Bronchial epithelial cell (primary cell): ENCODE measurements around the gene HOXD10. TPM values are rescaled to one million over a fixed set of nuclear protein-coding genes. Genes with fewer than 3 reads are reported as not detected.

Experiments
- DNase-seq: peaks from one replicate; pipeline ENCODE4 v3.0.0-alpha.2; 2010; ENCODE audit warnings: low read depth
- FAIRE-seq: peaks from 2 replicates; lab custom pipeline; 2011; peaks lifted over from hg19 to GRCh38; lab: Jason Lieb, UNC
- H3K27me3 ChIP-seq: 2 replicates; pipeline ENCODE4 v1.5.1; 2011; ENCODE audit warnings: low read length; ENCODE audit not compliant: control insufficient read depth, insufficient read depth
- H3K36me3 ChIP-seq: 2 replicates; pipeline ENCODE4 v1.5.1; 2011; ENCODE audit warnings: low read length; ENCODE audit not compliant: control insufficient read depth, insufficient read depth
- H3K4me3 ChIP-seq: 2 replicates; pipeline ENCODE4 v1.5.1; 2011; ENCODE audit warnings: mild to moderate bottlenecking, low read depth, low read length, control low read depth
- total RNA-seq: library from RNA; depleted of rRNA; stranded (reverse); fragments of >200 nt; gene quantifications from 2 replicates; pipeline ENCODE4 v1.2.1, GENCODE V29; 2014
- TF ChIP-seq, protein P1 (sequence below): IDR thresholded peaks from 2 replicates; pipeline ENCODE4 v1.5.1; 2011; ENCODE audit warnings: mild to moderate bottlenecking, moderate library complexity, low read length, control low read depth, inconsistent platforms; ENCODE audit not compliant: insufficient read depth, severe bottlenecking

The HOXD10 gene
- total RNA-seq, 1 donor from 2014 or later = not detected

DNA sequence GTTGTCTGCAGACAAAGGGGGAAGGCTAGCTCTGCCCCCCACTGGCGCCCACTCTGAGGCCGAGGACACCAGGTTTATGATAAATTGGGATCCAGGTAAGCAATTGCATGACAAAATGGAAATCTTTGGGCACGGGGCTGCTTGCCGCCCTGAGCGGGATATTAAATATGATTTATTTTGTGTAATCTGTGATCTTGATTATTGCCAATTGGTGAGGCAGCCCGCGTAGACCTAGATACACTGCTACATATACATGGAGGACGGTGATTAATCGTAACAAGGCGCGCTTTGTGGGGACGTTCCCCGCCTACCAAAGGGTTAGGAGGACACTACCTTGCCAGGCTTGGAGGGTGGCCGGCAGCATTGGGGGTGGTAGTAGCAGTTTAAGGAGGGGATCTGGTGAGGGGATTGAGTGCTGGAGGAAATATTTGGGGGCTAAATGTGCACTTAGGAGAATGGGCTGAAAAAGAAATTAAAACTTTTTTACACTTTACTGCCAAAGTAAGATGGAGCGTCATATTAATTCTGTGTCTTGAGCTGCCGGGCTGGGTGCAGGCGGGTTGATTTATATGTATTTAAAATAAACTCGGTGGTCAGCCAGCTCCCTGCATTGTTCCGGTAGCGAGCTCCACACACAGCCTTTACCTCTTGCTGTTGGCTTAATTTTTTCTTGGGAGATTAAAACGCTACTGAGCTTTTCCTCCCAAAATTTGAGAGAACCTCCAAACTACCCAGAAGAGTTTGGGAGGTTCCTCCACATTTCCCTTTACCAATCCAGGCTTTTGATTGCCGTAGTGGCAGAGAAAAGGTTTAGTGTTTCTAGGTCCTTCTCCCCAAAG is 44.6 kb downstream of the HOXD10 start:
- TF ChIP-seq, protein P1, sequence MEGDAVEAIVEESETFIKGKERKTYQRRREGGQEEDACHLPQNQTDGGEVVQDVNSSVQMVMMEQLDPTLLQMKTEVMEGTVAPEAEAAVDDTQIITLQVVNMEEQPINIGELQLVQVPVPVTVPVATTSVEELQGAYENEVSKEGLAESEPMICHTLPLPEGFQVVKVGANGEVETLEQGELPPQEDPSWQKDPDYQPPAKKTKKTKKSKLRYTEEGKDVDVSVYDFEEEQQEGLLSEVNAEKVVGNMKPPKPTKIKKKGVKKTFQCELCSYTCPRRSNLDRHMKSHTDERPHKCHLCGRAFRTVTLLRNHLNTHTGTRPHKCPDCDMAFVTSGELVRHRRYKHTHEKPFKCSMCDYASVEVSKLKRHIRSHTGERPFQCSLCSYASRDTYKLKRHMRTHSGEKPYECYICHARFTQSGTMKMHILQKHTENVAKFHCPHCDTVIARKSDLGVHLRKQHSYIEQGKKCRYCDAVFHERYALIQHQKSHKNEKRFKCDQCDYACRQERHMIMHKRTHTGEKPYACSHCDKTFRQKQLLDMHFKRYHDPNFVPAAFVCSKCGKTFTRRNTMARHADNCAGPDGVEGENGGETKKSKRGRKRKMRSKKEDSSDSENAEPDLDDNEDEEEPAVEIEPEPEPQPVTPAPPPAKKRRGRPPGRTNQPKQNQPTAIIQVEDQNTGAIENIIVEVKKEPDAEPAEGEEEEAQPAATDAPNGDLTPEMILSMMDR = no peak
- H3K4me3 ChIP-seq = no peak overlapping the region
- H3K27me3 ChIP-seq = peaks cover 92% of the 10 kb centered on the region
- no peak for DNase-seq
- FAIRE-seq = no peak
- no peaks in the 10 kb centered on the region for H3K36me3 ChIP-seq

DNA sequence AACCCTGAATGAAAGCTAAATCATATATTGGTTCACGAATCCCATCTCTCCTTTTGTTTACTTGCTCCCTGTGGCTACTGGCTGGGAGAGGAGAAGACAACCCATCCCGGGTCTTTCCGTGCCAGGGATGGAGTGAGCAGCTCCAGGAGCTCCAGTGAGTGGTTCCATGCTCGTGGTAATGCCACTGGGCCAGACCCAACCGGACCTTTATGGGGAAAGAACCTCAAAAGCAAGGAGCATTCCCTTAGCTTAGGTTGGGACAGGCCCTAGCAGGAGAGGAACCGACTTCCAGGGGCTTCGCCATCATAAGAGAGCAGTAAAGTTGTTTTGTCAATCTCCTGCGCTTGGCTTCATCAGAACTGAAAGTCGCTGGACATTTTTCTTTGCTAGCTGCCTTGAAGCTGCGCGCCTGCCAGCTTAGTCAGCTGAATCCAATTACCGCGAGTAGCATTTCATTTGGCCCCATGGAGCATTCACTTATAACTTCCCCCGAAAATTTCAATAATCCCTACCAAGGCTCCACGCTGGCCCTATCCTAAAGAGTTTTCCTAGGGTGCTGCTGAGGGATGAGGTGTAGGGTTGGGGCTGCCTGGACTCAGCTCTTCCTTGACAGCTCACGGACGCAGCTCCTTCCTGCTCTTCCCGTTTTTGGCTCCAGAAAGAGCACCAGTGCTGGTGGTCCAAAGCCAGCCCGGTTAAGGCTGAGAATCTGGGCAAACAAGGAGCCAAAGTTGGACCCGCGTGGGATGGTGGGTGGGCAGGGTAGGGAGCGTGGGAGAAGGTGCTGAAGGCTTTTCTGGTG is 45.4 kb downstream of the HOXD10 start:
- DNase-seq (no peak), FAIRE-seq (no peak)
- peaks cover 86% of the 10 kb centered on the region for H3K27me3 ChIP-seq
- H3K4me3 ChIP-seq = no peak overlapping the region
- TF ChIP-seq, protein P1 = no peak
- no peaks in the 10 kb centered on the region for H3K36me3 ChIP-seq

DNA sequence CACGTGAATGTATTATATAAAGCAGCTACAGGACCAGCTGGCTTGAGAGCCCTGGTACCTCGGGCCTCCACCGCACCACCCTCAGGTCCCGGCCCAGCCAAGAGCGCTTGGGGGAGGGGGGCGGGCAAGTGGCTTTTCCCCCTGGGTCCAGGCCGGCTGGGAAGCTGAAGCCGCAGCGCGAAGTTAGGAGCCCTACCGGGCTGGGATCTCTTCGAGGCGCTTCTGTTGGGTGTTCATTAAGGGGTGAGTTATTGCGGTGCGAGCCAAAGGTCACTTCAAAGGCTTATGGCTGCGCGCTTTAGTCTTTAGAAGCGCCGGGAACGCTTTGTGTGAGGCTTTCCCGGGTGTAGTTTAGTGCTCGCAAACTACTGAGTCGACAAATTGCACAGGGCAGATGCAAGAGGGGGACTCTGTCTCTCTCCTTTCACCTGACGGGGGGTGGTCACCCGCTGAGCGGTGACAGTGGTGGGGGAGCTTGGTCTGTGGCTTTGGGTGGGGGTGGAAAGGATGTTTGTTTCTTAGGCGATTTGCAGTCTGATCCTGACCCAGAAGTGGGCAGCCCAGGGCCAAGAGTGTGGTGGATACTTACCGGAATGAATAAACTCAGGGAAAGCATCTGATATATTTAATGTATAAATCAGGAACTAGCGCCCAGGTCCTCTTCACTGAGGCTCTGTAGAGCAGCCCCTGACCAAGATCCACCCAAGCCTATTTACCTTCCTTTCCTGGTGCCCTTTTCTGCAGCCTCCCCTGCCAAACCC is 46.5 kb downstream of the HOXD10 start:
- no peak for DNase-seq
- H3K4me3 ChIP-seq = no peak overlapping the region
- peaks cover 78% of the 10 kb centered on the region for H3K27me3 ChIP-seq
- FAIRE-seq = no peak
- TF ChIP-seq, protein P1 = no peak
- no peaks in the 10 kb centered on the region for H3K36me3 ChIP-seq

DNA sequence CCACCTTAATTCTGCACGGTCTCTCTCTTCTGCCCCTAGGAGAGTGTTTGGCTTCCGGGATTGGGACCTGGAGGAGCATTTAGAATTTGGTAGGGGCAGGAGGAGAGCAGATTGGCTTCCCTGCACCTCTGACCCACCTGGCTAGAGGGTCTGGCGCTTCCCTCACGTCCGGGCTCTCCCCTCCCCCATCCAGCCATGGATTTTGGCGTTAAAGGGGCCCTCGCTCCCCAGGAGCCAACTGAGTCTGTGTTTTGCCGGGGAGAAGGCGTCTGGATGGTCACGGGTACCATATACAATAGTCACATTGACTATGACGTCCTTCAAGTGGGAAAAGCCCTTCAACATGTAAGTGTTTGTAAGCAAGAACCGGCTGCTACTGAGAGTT is 47.1 kb downstream of the HOXD10 start:
- FAIRE-seq (no peak), DNase-seq (no peak)
- peaks cover 73% of the 10 kb centered on the region for H3K27me3 ChIP-seq
- H3K4me3 ChIP-seq = no peak overlapping the region
- no peaks in the 10 kb centered on the region for H3K36me3 ChIP-seq
- TF ChIP-seq, protein P1 = no peak

DNA sequence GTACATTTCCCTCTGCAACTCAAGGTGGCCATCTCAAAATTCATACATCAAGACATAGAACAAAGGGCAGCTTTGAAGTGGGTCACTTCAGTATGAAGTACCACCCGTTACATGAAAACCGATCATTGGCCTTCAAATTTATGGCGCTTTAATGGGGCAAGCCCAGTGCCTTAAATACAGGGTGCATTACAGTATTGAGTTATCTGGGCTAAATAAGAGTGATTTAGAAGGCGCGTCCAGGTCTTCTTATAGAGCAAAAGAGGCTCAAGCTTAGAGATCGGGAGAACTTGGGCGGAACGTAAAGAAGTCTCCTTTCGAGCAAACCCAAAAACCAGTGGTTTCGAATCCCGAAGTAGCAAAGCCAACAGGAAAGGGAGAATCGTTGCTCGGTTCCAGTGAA is 47.6 kb downstream of the HOXD10 start:
- Histone ChIP-seq H3K27me3 (peaks cover 73% of the 10 kb centered on the region), H3K4me3 (no peak overlapping the region), H3K36me3 (no peaks in the 10 kb centered on the region)
- no peak for DNase-seq
- no peak for FAIRE-seq
- TF ChIP-seq, protein P1 = no peak
